ENCODE results near the gene NPBWR2. TPM values are rescaled to one million over a fixed set of nuclear protein-coding genes. Genes with fewer than 3 reads are reported as not detected.
A peak's percentile ranks its signal among the peaks of the same experiment; 100 is the strongest.

The NPBWR2 gene
- total RNA-seq, 1 donor from 2014 or later = not detected

DNA sequence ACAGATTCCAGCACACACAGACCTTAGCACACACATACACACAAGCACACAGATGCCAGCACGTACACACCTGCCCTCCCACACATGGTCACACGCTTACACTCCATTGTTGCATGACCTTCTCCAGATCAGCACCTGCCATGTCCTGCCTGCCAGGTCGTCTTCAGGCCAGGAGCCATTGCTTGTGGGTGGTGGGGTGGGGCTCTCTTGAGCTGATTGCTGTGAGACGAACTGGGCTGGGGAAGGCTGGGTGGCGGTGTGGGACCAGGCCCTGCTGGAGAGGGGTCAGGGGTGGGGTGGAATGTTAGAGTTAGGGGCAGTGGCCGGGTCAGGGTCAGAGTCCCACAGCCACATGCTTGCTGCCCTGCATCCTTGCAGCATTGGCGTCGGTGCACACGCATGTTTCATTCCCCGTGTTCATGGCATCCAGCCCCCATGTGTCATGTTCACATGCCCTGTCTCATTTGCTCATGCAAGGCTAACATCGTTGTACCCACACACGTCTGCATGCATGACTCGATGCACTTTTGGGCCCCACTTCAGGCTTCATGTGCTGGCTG is 6.5 kb upstream of the NPBWR2 start:
- H3K27ac Mint-ChIP-seq (ENCODE audit: unreplicated experiment) = no peak overlapping the region
- peak overlapping the region; percentile 70 for H3K4me3 Mint-ChIP-seq (ENCODE audit: unreplicated experiment)
- Histone ChIP-seq H3K4me1 (ENCODE audit: insufficient read depth, low read length) (no peaks in the 10 kb centered on the region), H3K4me2 (ENCODE audit: low read length) (no peak overlapping the region), H3K79me2 (ENCODE audit: insufficient read depth, low read length) (no peaks in the 10 kb centered on the region), H3K27ac (ENCODE audit: low read depth, low read length) (no peak overlapping the region), H2AFZ (ENCODE audit: low read depth, low read length) (no peak overlapping the region), H3K36me3 (ENCODE audit: insufficient read depth, low read length) (no peaks in the 10 kb centered on the region), H3K9ac (ENCODE audit: low read length) (no peak overlapping the region), H3K9me3 (ENCODE audit: insufficient read depth, low read depth, low read length) (no peaks in the 10 kb centered on the region), H4K20me1 (ENCODE audit: insufficient read depth, low read length) (no peaks in the 10 kb centered on the region), H3K4me3 (ENCODE audit: insufficient read depth, low read depth, low read length) (no peak overlapping the region), H3K27me3 (ENCODE audit: insufficient read depth, low read length) (peaks cover 9% of the 10 kb centered on the region)
- H3K36me3 Mint-ChIP-seq (ENCODE audit: low read depth, unreplicated experiment) = no peaks in the 10 kb centered on the region
- H3K27me3 Mint-ChIP-seq (ENCODE audit: low read depth, unreplicated experiment) = peaks cover 42% of the 10 kb centered on the region
- DNase-seq (ENCODE audit: low read depth) = no peak
- H3K9me3 Mint-ChIP-seq (ENCODE audit: unreplicated experiment) = no peaks in the 10 kb centered on the region
- no peak for FAIRE-seq
- peaks cover 4% of the 10 kb centered on the region for H3K4me1 Mint-ChIP-seq (ENCODE audit: low read depth, unreplicated experiment)
- TF ChIP-seq, protein P1, sequence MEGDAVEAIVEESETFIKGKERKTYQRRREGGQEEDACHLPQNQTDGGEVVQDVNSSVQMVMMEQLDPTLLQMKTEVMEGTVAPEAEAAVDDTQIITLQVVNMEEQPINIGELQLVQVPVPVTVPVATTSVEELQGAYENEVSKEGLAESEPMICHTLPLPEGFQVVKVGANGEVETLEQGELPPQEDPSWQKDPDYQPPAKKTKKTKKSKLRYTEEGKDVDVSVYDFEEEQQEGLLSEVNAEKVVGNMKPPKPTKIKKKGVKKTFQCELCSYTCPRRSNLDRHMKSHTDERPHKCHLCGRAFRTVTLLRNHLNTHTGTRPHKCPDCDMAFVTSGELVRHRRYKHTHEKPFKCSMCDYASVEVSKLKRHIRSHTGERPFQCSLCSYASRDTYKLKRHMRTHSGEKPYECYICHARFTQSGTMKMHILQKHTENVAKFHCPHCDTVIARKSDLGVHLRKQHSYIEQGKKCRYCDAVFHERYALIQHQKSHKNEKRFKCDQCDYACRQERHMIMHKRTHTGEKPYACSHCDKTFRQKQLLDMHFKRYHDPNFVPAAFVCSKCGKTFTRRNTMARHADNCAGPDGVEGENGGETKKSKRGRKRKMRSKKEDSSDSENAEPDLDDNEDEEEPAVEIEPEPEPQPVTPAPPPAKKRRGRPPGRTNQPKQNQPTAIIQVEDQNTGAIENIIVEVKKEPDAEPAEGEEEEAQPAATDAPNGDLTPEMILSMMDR (IDR thresholded peaks at IDR 0.05; ENCODE audit: insufficient read depth, low read depth, low read length) = no peak
- no peak for TF ChIP-seq EZH2 (IDR thresholded peaks at IDR 0.05; ENCODE audit: insufficient read depth, low read length)

DNA sequence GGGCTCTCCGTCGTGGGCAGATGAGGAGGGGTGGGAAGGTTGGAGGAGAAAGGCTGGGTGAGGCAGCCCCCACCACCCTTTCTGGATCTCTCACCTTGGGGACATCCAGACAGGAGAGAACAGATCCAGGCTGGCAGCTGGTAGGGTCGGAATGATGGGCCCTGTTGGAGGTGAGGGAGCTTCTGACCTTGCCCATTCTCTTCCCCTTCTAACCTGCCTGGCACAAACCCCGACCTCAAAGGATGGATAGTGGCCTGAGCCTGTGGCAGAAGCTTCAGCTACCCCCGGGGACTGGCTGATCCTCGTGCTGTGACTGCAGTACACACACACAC is 6.0 kb upstream of the NPBWR2 start:
- Histone ChIP-seq H3K36me3 (ENCODE audit: insufficient read depth, low read length) (no peaks in the 10 kb centered on the region), H3K4me2 (ENCODE audit: low read length) (no peak overlapping the region), H3K27me3 (ENCODE audit: insufficient read depth, low read length) (peaks cover 9% of the 10 kb centered on the region), H3K4me3 (ENCODE audit: insufficient read depth, low read depth, low read length) (no peak overlapping the region), H2AFZ (ENCODE audit: low read depth, low read length) (no peak overlapping the region), H4K20me1 (ENCODE audit: insufficient read depth, low read length) (no peaks in the 10 kb centered on the region), H3K9me3 (ENCODE audit: insufficient read depth, low read depth, low read length) (no peaks in the 10 kb centered on the region), H3K4me1 (ENCODE audit: insufficient read depth, low read length) (no peaks in the 10 kb centered on the region), H3K27ac (ENCODE audit: low read depth, low read length) (no peak overlapping the region), H3K79me2 (ENCODE audit: insufficient read depth, low read length) (no peaks in the 10 kb centered on the region), H3K9ac (ENCODE audit: low read length) (no peak overlapping the region)
- no peak for TF ChIP-seq EZH2 (IDR thresholded peaks at IDR 0.05; ENCODE audit: insufficient read depth, low read length)
- TF ChIP-seq, protein P1 (IDR thresholded peaks at IDR 0.05; ENCODE audit: insufficient read depth, low read depth, low read length) = no peak
- H3K9me3 Mint-ChIP-seq (ENCODE audit: unreplicated experiment) = no peaks in the 10 kb centered on the region
- H3K27me3 Mint-ChIP-seq (ENCODE audit: low read depth, unreplicated experiment) = peaks cover 47% of the 10 kb centered on the region
- H3K4me1 Mint-ChIP-seq (ENCODE audit: low read depth, unreplicated experiment) = peaks cover 4% of the 10 kb centered on the region
- no peak for FAIRE-seq
- H3K36me3 Mint-ChIP-seq (ENCODE audit: low read depth, unreplicated experiment) = no peaks in the 10 kb centered on the region
- peak overlapping the region; percentile 70 for H3K4me3 Mint-ChIP-seq (ENCODE audit: unreplicated experiment)
- no peak for DNase-seq (ENCODE audit: low read depth)
- H3K27ac Mint-ChIP-seq (ENCODE audit: unreplicated experiment) = no peak overlapping the region

DNA sequence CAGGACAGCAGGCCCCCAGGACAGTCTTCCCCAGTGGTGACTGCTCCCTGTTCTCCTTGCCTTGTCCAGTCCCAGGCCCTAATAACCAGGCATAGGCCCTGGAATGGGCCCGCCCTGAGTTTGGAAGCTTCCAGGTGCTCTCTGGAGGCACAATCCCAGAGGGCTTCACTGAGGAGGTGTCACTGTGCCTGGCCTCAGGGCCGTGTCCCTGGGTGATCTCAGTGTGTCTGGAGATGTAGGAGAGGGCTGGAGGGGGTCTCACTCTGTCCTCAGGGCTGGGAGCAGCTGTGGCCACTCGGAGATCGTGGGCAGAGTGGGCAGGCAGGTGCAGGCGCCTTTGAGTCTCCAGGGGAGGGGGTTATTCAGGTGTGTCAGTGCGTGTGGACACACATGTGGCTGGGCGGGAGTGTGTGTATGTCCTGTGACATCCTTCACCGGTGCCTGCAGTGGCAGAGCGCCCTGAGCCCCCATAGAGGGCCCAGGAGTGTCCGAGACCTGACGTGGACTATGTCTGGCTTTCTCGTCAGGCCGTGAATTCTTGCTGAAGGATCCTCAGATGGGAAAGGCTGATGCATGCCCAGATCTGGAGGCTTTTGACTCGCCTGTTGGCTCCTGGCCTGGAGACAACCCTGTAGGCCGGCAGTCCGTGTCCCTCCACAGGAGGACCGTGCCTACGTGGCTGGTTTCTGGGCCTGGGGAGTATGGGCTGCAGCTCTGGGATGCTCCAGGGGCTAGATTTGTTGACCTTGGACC is 5.5 kb upstream of the NPBWR2 start:
- no peak overlapping the region for H3K4me3 Mint-ChIP-seq (ENCODE audit: unreplicated experiment)
- H3K27me3 Mint-ChIP-seq (ENCODE audit: low read depth, unreplicated experiment) = peaks cover 52% of the 10 kb centered on the region
- DNase-seq (ENCODE audit: low read depth) (no peak), FAIRE-seq (no peak)
- Histone ChIP-seq H3K27me3 (ENCODE audit: insufficient read depth, low read length) (peaks cover 9% of the 10 kb centered on the region), H3K9ac (ENCODE audit: low read length) (no peak overlapping the region), H4K20me1 (ENCODE audit: insufficient read depth, low read length) (no peaks in the 10 kb centered on the region), H3K36me3 (ENCODE audit: insufficient read depth, low read length) (no peaks in the 10 kb centered on the region), H3K79me2 (ENCODE audit: insufficient read depth, low read length) (no peaks in the 10 kb centered on the region), H3K4me3 (ENCODE audit: insufficient read depth, low read depth, low read length) (no peak overlapping the region), H3K4me1 (ENCODE audit: insufficient read depth, low read length) (no peaks in the 10 kb centered on the region), H3K4me2 (ENCODE audit: low read length) (no peak overlapping the region), H3K27ac (ENCODE audit: low read depth, low read length) (no peak overlapping the region), H2AFZ (ENCODE audit: low read depth, low read length) (no peak overlapping the region), H3K9me3 (ENCODE audit: insufficient read depth, low read depth, low read length) (no peaks in the 10 kb centered on the region)
- H3K27ac Mint-ChIP-seq (ENCODE audit: unreplicated experiment) = no peak overlapping the region
- H3K4me1 Mint-ChIP-seq (ENCODE audit: low read depth, unreplicated experiment) = peaks cover 4% of the 10 kb centered on the region
- no peaks in the 10 kb centered on the region for H3K36me3 Mint-ChIP-seq (ENCODE audit: low read depth, unreplicated experiment)
- no peaks in the 10 kb centered on the region for H3K9me3 Mint-ChIP-seq (ENCODE audit: unreplicated experiment)
- TF ChIP-seq EZH2 (IDR thresholded peaks at IDR 0.05; ENCODE audit: insufficient read depth, low read length) = no peak
- TF ChIP-seq, protein P1 (IDR thresholded peaks at IDR 0.05; ENCODE audit: insufficient read depth, low read depth, low read length) = no peak

All from astrocyte (in vitro differentiated cells and primary cell).